AG04450 (cell line): ENCODE data around the gene SYNGR2. TPM values are rescaled to one million over a fixed set of nuclear protein-coding genes. Genes with fewer than 3 reads are reported as not detected.

Source experiments
- CTCF ChIA-PET: fragments of 300-600, 350-600 bp; formaldehyde crosslinking; extraction: SDS; loops from one replicate; lab custom pipeline; 2022; ENCODE audit warnings: antibody characterized with exemption, inconsistent platforms; lab: Charles Lee
- POLR2A ChIA-PET: fragments of 350-600 bp; formaldehyde crosslinking; extraction: SDS; loops from one replicate; lab custom pipeline; 2021; ENCODE audit warnings: antibody characterized with exemption, inconsistent platforms; lab: Yijun Ruan, JAX
- DNase-seq: peaks from one replicate; pipeline ENCODE4 v3.0.0-alpha.2; 2011; ENCODE audit warnings: low read depth, low spot score
- H3K27ac ChIP-seq: one replicate; pipeline ENCODE4 v1.5.1; 2012; ENCODE audit warnings: low read depth, low read length, control low read depth
- H3K27me3 ChIP-seq: one replicate; pipeline ENCODE4 v1.6.0; 2012; ENCODE audit warnings: low read length; ENCODE audit not compliant: control insufficient read depth, insufficient read depth
- H3K4me3 ChIP-seq: 2 replicates; pipeline ENCODE4 v1.5.1; 2011; ENCODE audit warnings: mild to moderate bottlenecking, low read depth, low read length, control low read depth
- H3K9me3 ChIP-seq: 2 replicates; pipeline ENCODE4 v1.5.1; 2012; ENCODE audit warnings: low read length; ENCODE audit not compliant: control insufficient read depth, insufficient read depth
- polyA minus RNA-seq: library from RNA; depleted of rRNA, polyadenylated mRNA; stranded (reverse); fragments of >200 nt; gene quantifications from 2 replicates; pipeline ENCODE4 v1.2.3, GENCODE V29; 2011; rRNA and poly(A)+ RNA removed
- polyA plus RNA-seq: library from polyadenylated mRNA; depleted of rRNA; stranded (reverse); fragments of >200 nt; gene quantifications from 2 replicates; pipeline ENCODE4 v1.2.3, GENCODE V29; 2011; rRNA removed
- TF ChIP-seq, protein P1 (sequence below): IDR thresholded peaks from 2 replicates; pipeline ENCODE4 v1.5.1; 2011; ENCODE audit warnings: low read depth, low read length, control low read depth, inconsistent platforms

SYNGR2 gene, protein sequence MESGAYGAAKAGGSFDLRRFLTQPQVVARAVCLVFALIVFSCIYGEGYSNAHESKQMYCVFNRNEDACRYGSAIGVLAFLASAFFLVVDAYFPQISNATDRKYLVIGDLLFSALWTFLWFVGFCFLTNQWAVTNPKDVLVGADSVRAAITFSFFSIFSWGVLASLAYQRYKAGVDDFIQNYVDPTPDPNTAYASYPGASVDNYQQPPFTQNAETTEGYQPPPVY
- 26.7 and 38.6 TPM in 2 replicates for polyA plus RNA-seq
- 27.0 and 44.5 TPM in 2 replicates for polyA minus RNA-seq

DNA sequence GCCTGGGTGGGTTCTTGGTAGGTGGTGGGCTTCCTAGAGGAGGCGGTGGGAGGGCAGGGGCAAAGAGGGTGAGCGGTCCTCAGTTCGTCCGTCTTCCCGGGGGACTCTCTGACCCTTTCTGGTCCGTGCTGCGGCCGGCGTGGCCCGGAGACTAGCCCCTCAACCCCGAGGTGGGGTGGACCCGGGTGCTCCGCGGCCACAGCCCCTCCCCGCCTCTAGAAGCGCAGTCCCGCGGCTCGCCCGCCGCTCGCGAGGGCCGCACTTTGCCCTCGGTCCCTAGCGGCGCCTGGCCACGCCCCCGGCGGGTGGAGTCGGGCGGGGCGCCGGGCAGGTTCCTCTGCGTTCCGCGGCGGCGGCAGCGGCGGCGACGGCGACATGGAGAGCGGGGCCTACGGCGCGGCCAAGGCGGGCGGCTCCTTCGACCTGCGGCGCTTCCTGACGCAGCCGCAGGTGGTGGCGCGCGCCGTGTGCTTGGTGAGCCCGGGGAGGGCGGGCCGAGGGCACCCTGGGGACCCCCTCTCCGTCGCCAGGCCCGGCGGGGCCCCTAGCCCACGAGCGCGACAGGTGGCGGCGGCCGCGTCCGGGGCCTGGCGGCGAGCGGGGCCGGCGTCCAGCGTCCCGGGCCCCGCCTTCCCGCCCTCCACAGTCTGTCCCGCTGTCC lies at the start of gene SYNGR2:
Gene SYNGR2 (plus strand): TSS at position 340 of the 661 bp plus-strand sequence. CDS start 36 bp downstream, at position 376.
- Histone ChIP-seq H3K4me3 (peak within 1 kb of the TSS; percentile 60), H3K27ac (no peak within 1 kb of the TSS), H3K27me3 (peaks cover 3% of the 10 kb centered on the region), H3K9me3 (no peaks in the 10 kb centered on the region)
- DNase-seq, result no peak
- CTCF ChIA-PET, result no interaction called here
- POLR2A ChIA-PET, result no interaction called here
- TF ChIP-seq, protein P1, sequence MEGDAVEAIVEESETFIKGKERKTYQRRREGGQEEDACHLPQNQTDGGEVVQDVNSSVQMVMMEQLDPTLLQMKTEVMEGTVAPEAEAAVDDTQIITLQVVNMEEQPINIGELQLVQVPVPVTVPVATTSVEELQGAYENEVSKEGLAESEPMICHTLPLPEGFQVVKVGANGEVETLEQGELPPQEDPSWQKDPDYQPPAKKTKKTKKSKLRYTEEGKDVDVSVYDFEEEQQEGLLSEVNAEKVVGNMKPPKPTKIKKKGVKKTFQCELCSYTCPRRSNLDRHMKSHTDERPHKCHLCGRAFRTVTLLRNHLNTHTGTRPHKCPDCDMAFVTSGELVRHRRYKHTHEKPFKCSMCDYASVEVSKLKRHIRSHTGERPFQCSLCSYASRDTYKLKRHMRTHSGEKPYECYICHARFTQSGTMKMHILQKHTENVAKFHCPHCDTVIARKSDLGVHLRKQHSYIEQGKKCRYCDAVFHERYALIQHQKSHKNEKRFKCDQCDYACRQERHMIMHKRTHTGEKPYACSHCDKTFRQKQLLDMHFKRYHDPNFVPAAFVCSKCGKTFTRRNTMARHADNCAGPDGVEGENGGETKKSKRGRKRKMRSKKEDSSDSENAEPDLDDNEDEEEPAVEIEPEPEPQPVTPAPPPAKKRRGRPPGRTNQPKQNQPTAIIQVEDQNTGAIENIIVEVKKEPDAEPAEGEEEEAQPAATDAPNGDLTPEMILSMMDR, result no peak

DNA sequence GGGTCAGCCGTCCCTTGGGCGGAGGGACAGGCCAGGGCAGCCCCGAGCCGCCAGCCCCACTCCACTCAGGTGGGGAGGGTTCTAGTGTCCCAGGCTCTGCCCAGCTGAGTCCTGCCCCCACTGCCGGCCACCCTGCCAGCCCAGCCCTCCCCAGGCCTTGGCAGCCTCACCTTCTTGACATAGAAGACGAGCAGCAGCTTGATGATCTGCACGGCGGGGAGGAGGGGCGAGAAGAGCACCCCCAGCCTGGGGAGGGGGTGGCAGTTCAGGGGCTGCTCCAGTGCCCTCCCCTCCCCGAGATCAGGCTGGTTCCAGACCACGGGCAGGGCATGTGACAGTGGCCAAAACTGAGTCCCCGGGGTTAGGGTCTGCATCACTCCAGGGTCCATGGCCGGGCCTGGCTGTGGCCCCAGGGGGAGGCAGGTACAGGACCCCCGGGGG lies 49.6 kb upstream of the SYNGR2 start:
- Histone ChIP-seq H3K4me3 (no peak overlapping the region), H3K27ac (no peak overlapping the region), H3K9me3 (no peaks in the 10 kb centered on the region; the same call in 1 of the 2 replicates), H3K27me3 (peaks cover 6% of the 10 kb centered on the region)
- CTCF ChIA-PET, result interaction anchor here (1.3 kb wide), 1 partner anchor 131 kb away, joined by 3 read pairs; no protein-coding TSS in a partner anchor
- no peak for DNase-seq
- TF ChIP-seq, protein P1, result no peak
- POLR2A ChIA-PET, result no interaction called here

DNA sequence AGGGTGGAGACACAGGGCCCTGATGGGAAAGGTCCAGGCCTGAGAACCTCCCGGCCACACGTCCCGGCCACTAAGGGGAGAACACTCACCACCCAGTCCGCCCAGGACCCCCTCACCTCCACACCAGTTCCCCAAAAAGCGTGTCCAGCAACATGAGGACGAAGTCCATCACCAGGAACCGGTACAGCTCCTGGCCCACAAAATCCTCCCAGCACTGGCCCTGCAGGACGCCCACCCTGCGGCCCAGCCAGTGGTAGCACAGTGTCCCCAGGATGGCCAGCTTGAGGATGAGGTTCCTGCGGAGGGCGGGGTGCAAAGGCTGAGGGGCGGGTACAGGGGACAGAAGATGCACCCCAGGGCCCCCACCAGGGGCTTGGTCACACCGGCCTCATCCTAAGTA lies 47.8 kb upstream of the SYNGR2 start:
- H3K27me3 ChIP-seq, result no peaks in the 10 kb centered on the region
- DNase-seq, result no peak
- ChIA-PET CTCF (no interaction called here), POLR2A (no interaction called here)
- H3K27ac ChIP-seq, result no peak overlapping the region
- no peaks in the 10 kb centered on the region; the same call in 1 of the 2 replicates for H3K9me3 ChIP-seq
- TF ChIP-seq, protein P1, result no peak
- no peak overlapping the region for H3K4me3 ChIP-seq

GRCh38 chr17:78120971-78121800 lies 47.2 kb upstream of the SYNGR2 start:
- Histone ChIP-seq H3K9me3 (no peaks in the 10 kb centered on the region; the same call in 1 of the 2 replicates), H3K27ac (no peak overlapping the region), H3K4me3 (no peak overlapping the region), H3K27me3 (peaks cover 3% of the 10 kb centered on the region)
- ChIA-PET POLR2A (no interaction called here), CTCF (no interaction called here)
- no peak for DNase-seq
- TF ChIP-seq, protein P1, result no peak
